Trophoblast cell (in vitro differentiated cells and primary cell): ENCODE data around the gene RHNO1.

Source experiments
- DNase-seq, 2 donors: peaks; one replicate each; pipeline ENCODE4 v3.0.0-alpha.2; 2016
- H2AFZ ChIP-seq: 2 replicates; pipeline ENCODE4 v1.6.1; 2013; ENCODE audit warnings: low read length, moderate library complexity, mild to moderate bottlenecking; ENCODE audit not compliant: insufficient read depth, poor library complexity
- H2AK5ac ChIP-seq: 2 replicates; pipeline ENCODE4 v1.6.1; 2013; ENCODE audit warnings: mild to moderate bottlenecking, low read length
- H2BK120ac ChIP-seq: 2 replicates; pipeline ENCODE4 v1.6.1; 2013; ENCODE audit warnings: low read length, mild to moderate bottlenecking, moderate library complexity; ENCODE audit not compliant: insufficient read depth, poor library complexity
- H2BK12ac ChIP-seq: 2 replicates; pipeline ENCODE4 v1.6.1; 2013; ENCODE audit warnings: mild to moderate bottlenecking, low read length, moderate library complexity
- H2BK5ac ChIP-seq: 2 replicates; pipeline ENCODE4 v1.6.1; 2013; ENCODE audit warnings: low read length, low read depth, moderate library complexity, mild to moderate bottlenecking; ENCODE audit not compliant: poor library complexity
- H3K14ac ChIP-seq: 2 replicates; pipeline ENCODE4 v1.6.1; 2013; ENCODE audit warnings: mild to moderate bottlenecking, low read length
- H3K18ac ChIP-seq: 2 replicates; pipeline ENCODE4 v1.6.1; 2013; ENCODE audit warnings: mild to moderate bottlenecking, low read length
- H3K23ac ChIP-seq: 2 replicates; pipeline ENCODE4 v1.6.1; 2013; ENCODE audit warnings: low read length
- H3K27ac ChIP-seq: 2 replicates; pipeline ENCODE4 v1.5.1; 2013; ENCODE audit warnings: low read depth, mild to moderate bottlenecking, inconsistent platforms, low read length, moderate library complexity
- H3K27me3 ChIP-seq: 2 replicates; pipeline ENCODE4 v1.6.1; 2013; ENCODE audit warnings: inconsistent platforms, mild to moderate bottlenecking, low read length, moderate library complexity; ENCODE audit not compliant: insufficient read depth
- H3K36me3 ChIP-seq, 2 experiments: 1 replicate in 1 of 2; 2 replicates in 1 of 2; pipeline ENCODE4 v1.6.1; 2013; ENCODE audit warnings: low read length in 2 of 2, mild to moderate bottlenecking in 2 of 2, moderate library complexity in 1 of 2; ENCODE audit not compliant: insufficient read depth in 2 of 2, control insufficient read depth in 1 of 2
- H3K4ac ChIP-seq: 2 replicates; pipeline ENCODE4 v1.6.1; 2013; ENCODE audit warnings: low read depth, mild to moderate bottlenecking, low read length, moderate library complexity
- H3K4me1 ChIP-seq, 2 experiments: 1 replicate in 1 of 2; 2 replicates in 1 of 2; pipeline ENCODE4 v1.6.1; 2013; ENCODE audit warnings: low read length in 2 of 2, mild to moderate bottlenecking in 2 of 2, moderate library complexity in 1 of 2; ENCODE audit not compliant: insufficient read depth in 2 of 2, control insufficient read depth in 1 of 2
- H3K4me2 ChIP-seq: 2 replicates; pipeline ENCODE4 v1.6.1; 2013; ENCODE audit warnings: inconsistent platforms, mild to moderate bottlenecking, low read length, moderate library complexity
- H3K4me3 ChIP-seq: 2 replicates; pipeline ENCODE4 v1.5.1; 2013; ENCODE audit warnings: mild to moderate bottlenecking, low read depth, low read length, inconsistent platforms
- H3K79me1 ChIP-seq: one replicate; pipeline ENCODE4 v1.6.1; 2013; ENCODE audit warnings: low read length
- H3K79me2 ChIP-seq: 2 replicates; pipeline ENCODE4 v1.6.1; 2013; ENCODE audit warnings: low read length, mild to moderate bottlenecking; ENCODE audit not compliant: control insufficient read depth, insufficient read depth, poor library complexity
- H3K9ac ChIP-seq: 2 replicates; pipeline ENCODE4 v1.6.1; 2013; ENCODE audit warnings: mild to moderate bottlenecking, low read length
- H3K9me3 ChIP-seq: 2 replicates; pipeline ENCODE4 v1.6.1; 2013; ENCODE audit warnings: low read depth, mild to moderate bottlenecking, control low read depth, inconsistent platforms, low read length; ENCODE audit not compliant: insufficient read depth
- H4K12ac ChIP-seq: 2 replicates; pipeline ENCODE4 v1.6.1; 2013; ENCODE audit warnings: low read depth, mild to moderate bottlenecking, low read length, moderate library complexity
- H4K8ac ChIP-seq: 2 replicates; pipeline ENCODE4 v1.6.1; 2013; ENCODE audit warnings: low read depth, mild to moderate bottlenecking, low read length, moderate library complexity
- H4K91ac ChIP-seq: one replicate; pipeline ENCODE4 v1.6.1; 2013; ENCODE audit warnings: low read depth, mild to moderate bottlenecking, low read length, moderate library complexity
- WGBS: extraction: QIAGEN DNeasy Blood & Tissue Kit; methylation state at CpG from one replicate; pipeline ENCODE4 v1.1.7; 2013; ENCODE audit warnings: missing lambda C conversion rate; ENCODE audit not compliant: insufficient read length, insufficient coverage; ENCODE audit errors: extremely low coverage; 5-methylcytosine and 5-hydroxymethylcytosine counted together

Gene RHNO1

GRCh38 chr12:2856051-2856450, 21.0 kb upstream of the RHNO1 start:
- H3K9ac ChIP-seq, result no peak overlapping the region
- peak; percentile 81 to 84 for DNase-seq
- no peak overlapping the region for H3K4me2 ChIP-seq
- no peak overlapping the region for H4K91ac ChIP-seq
- no peak overlapping the region for H2BK5ac ChIP-seq
- no peak overlapping the region for H3K23ac ChIP-seq
- no peaks in the 10 kb centered on the region for H3K9me3 ChIP-seq
- peaks cover 5 to 8% of the 10 kb centered on the region in 2 experiments for H3K4me1 ChIP-seq
- H3K27ac ChIP-seq, result no peak overlapping the region
- H2BK120ac ChIP-seq, result no peak overlapping the region
- no peak overlapping the region for H4K8ac ChIP-seq
- H3K14ac ChIP-seq, result no peak overlapping the region
- no peaks in the 10 kb centered on the region for H3K27me3 ChIP-seq
- no peaks in the 10 kb centered on the region for H3K79me2 ChIP-seq
- H3K79me1 ChIP-seq, result no peaks in the 10 kb centered on the region
- H3K18ac ChIP-seq, result no peak overlapping the region
- peaks cover 16 to 20% of the 10 kb centered on the region in 2 experiments for H3K36me3 ChIP-seq
- no peak overlapping the region for H3K4me3 ChIP-seq
- no CpG with 5 or more reads among the region's 3 CpGs for WGBS
- H2BK12ac ChIP-seq, result no peak overlapping the region
- no peak overlapping the region for H2AK5ac ChIP-seq
- H2AFZ ChIP-seq, result no peak overlapping the region
- H4K12ac ChIP-seq, result no peak overlapping the region
- H3K4ac ChIP-seq, result no peak overlapping the region

DNA sequence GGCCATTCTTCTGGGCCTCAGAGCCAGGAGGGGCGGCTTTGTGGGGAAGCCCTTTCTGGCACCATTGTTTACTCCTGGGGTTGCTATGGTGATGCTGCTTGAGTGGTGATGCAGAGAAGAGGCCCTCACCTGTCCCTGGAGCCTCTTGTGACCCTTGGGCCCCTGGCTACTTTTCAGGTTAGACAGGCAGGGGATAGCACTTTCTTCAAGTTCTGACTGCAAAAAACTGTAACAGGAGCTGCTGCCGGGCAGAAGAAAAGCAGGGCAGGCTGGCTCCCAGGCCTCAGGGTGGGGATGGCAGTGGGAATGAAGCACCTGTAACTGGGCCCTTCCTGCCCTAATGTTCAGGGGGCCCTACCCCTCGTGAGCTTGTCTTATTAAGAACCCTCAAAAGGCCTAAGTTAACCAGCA, 20.0 kb upstream of the RHNO1 start, which contains the start of gene TEX52:
TEX52 (minus strand) TSS at position 19 of the 411 bp plus-strand sequence; CDS start at position 6, 13 bp downstream.
- H3K9ac ChIP-seq, result no peak within 1 kb of the TSS
- no peak within 1 kb of the TSS for H2BK120ac ChIP-seq
- no peak within 1 kb of the TSS for H3K23ac ChIP-seq
- H3K9me3 ChIP-seq, result no peaks in the 10 kb centered on the region
- H4K8ac ChIP-seq, result no peak within 1 kb of the TSS
- H3K18ac ChIP-seq, result no peak within 1 kb of the TSS
- no peak within 1 kb of the TSS for H2BK5ac ChIP-seq
- H4K91ac ChIP-seq, result no peak within 1 kb of the TSS
- H3K4me1 ChIP-seq, result peaks cover 5 to 8% of the 10 kb centered on the region in 2 experiments
- H3K4ac ChIP-seq, result no peak within 1 kb of the TSS
- H3K14ac ChIP-seq, result no peak within 1 kb of the TSS
- H3K27ac ChIP-seq, result no peak within 1 kb of the TSS
- H3K4me2 ChIP-seq, result no peak within 1 kb of the TSS
- no CpG with 5 or more reads among the region's 3 CpGs for WGBS
- no peak within 1 kb of the TSS for H2AFZ ChIP-seq
- H3K79me2 ChIP-seq, result no peaks in the 10 kb centered on the region
- H3K27me3 ChIP-seq, result no peaks in the 10 kb centered on the region
- peaks cover 16 to 20% of the 10 kb centered on the region in 2 experiments for H3K36me3 ChIP-seq
- no peak within 1 kb of the TSS for H4K12ac ChIP-seq
- H2BK12ac ChIP-seq, result no peak within 1 kb of the TSS
- DNase-seq, result peak; percentile 23 to 51
- H2AK5ac ChIP-seq, result no peak within 1 kb of the TSS
- no peak within 1 kb of the TSS for H3K4me3 ChIP-seq
- H3K79me1 ChIP-seq, result no peaks in the 10 kb centered on the region

DNA sequence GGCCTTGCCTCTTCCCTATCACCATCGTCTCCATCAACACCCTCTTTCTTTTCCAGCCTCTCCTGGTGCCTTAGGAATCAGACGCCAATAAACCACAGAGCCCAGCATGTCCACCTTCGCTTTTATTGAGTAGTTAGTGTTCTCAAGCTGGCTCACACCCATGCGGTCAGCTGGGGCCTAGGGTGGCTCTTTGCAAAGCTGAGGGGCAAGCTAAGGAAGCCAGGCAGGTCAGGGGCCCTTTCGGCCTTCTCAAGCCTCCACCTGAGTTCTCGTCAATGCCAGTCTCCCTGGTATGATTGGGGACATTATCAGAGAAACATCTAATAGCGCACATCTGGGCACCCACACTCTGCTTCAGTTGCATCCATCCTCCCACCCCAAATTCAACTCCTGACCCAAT, 19.4 kb upstream of the RHNO1 start:
- no peak for DNase-seq
- H3K4me1 ChIP-seq, result peaks cover 5 to 8% of the 10 kb centered on the region in 2 experiments
- no peak overlapping the region for H3K9ac ChIP-seq
- WGBS, result no CpG with 5 or more reads among the region's 7 CpGs
- H2BK120ac ChIP-seq, result no peak overlapping the region
- no peak overlapping the region for H4K91ac ChIP-seq
- H3K27ac ChIP-seq, result no peak overlapping the region
- H4K8ac ChIP-seq, result no peak overlapping the region
- no peak overlapping the region for H2AK5ac ChIP-seq
- H3K79me2 ChIP-seq, result no peaks in the 10 kb centered on the region
- no peak overlapping the region for H3K14ac ChIP-seq
- H3K9me3 ChIP-seq, result no peaks in the 10 kb centered on the region
- H3K36me3 ChIP-seq, result peaks cover 16 to 22% of the 10 kb centered on the region in 2 experiments
- no peak overlapping the region for H2BK5ac ChIP-seq
- no peaks in the 10 kb centered on the region for H3K27me3 ChIP-seq
- no peak overlapping the region for H2BK12ac ChIP-seq
- no peak overlapping the region for H3K23ac ChIP-seq
- no peak overlapping the region for H3K4me3 ChIP-seq
- no peak overlapping the region for H3K4ac ChIP-seq
- no peak overlapping the region for H3K4me2 ChIP-seq
- no peak overlapping the region for H4K12ac ChIP-seq
- H3K18ac ChIP-seq, result no peak overlapping the region
- H3K79me1 ChIP-seq, result no peaks in the 10 kb centered on the region
- H2AFZ ChIP-seq, result no peak overlapping the region

DNA sequence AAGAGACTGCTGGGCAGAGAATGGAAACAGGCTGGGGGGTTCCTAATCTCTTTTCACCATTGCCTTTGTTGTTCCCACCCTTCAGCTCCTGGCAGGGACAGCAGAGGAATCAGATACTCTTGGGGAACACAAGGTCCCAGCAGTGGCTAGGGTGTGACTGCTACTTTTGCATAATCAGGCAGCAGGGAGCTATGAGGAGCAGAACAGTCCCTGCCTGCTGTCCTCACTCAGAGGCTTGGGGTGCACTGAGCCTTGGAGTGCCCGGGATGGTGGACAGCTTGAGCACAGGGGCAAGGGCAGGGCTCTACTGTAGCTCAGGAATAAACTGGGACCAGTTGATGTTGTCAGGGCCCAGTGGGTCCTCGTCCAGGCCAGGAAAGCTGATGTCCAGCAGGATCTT, 18.7 kb upstream of the RHNO1 start:
- WGBS, result no CpG with 5 or more reads among the region's 2 CpGs
- peaks cover 21 to 28% of the 10 kb centered on the region in 2 experiments for H3K36me3 ChIP-seq
- H3K4me1 ChIP-seq, result peaks cover 5 to 8% of the 10 kb centered on the region in 2 experiments

More for the DNA sequence above, 18.7 kb upstream of the RHNO1 start:
- Histone ChIP-seq H3K23ac (no peak overlapping the region), H3K9ac (no peak overlapping the region), H3K9me3 (no peaks in the 10 kb centered on the region), H4K12ac (no peak overlapping the region), H2AK5ac (no peak overlapping the region), H3K27me3 (no peaks in the 10 kb centered on the region), H2AFZ (no peak overlapping the region), H2BK5ac (no peak overlapping the region), H4K8ac (no peak overlapping the region), H4K91ac (no peak overlapping the region), H3K79me2 (no peaks in the 10 kb centered on the region), H3K79me1 (no peaks in the 10 kb centered on the region), H2BK120ac (no peak overlapping the region), H3K14ac (no peak overlapping the region), H3K27ac (no peak overlapping the region), H3K18ac (peak overlapping the region; percentile 44), H3K4ac (no peak overlapping the region), H3K4me3 (no peak overlapping the region), H3K4me2 (no peak overlapping the region), H2BK12ac (no peak overlapping the region)
- no peak for DNase-seq
